GM21717 (cell line): Measurements from ENCODE around the gene PEAK3.

Experiments used
- ATAC-seq: cut with Tn5 transposase; IDR thresholded peaks from one replicate; pipeline ENCODE4 v1.9.1; 2021; ENCODE audit warnings: mild to moderate bottlenecking, moderate library complexity; ENCODE audit not compliant: unreplicated experiment

The PEAK3 gene

GRCh38 chr19:2273356-2274184 lies 8.4 kb downstream of the PEAK3 start:
- no peak for ATAC-seq

GRCh38 chr19:2271234-2272103 lies 10.5 kb downstream of the PEAK3 start:
- ATAC-seq = no peak

- ATAC-seq = no peak
Measured at GRCh38 chr19:2270423-2271233, 11.3 kb downstream of the PEAK3 start.

- ATAC-seq = no peak
Measured at GRCh38 chr19:2270157-2270422, 11.9 kb downstream of the PEAK3 start.

GRCh38 chr19:2269244-2270156 lies 12.5 kb downstream of the PEAK3 start:
- peak; percentile 43 for ATAC-seq

GRCh38 chr19:2268861-2269243 lies 13.1 kb downstream of the PEAK3 start:
- no peak for ATAC-seq

GRCh38 chr19:2268480-2268830 lies 13.5 kb downstream of the PEAK3 start:
- ATAC-seq = no peak

- no peak for ATAC-seq
Measured at GRCh38 chr19:2266183-2266993, 15.6 kb downstream of the PEAK3 start.

- no peak for ATAC-seq
Measured at GRCh38 chr19:2261438-2262172, 20.4 kb downstream of the PEAK3 start.

- no peak for ATAC-seq
Measured at GRCh38 chr19:2260341-2260805, 21.6 kb downstream of the PEAK3 start.

GRCh38 chr19:2259336-2259735 lies 22.6 kb downstream of the PEAK3 start:
- ATAC-seq = no peak

- ATAC-seq = no peak
Measured at GRCh38 chr19:2255982-2256685, 25.8 kb downstream of the PEAK3 start, which contains the start of gene JSRP1. Gene JSRP1 (minus strand): TSS chr19:2256417. CDS start chr19:2255314, 1,103 bp downstream.

- no peak for ATAC-seq
Measured at GRCh38 chr19:2255112-2255845, 26.7 kb downstream of the PEAK3 start.

GRCh38 chr19:2254064-2254872 lies 27.7 kb downstream of the PEAK3 start:
- no peak for ATAC-seq

- ATAC-seq = no peak
Measured at GRCh38 chr19:2253106-2254063, 28.6 kb downstream of the PEAK3 start.

- no peak for ATAC-seq
Measured at GRCh38 chr19:2252797-2253105, 29.2 kb downstream of the PEAK3 start.
